Measurements from ENCODE around the gene RFXAP. TPM values are rescaled to one million over a fixed set of nuclear protein-coding genes. Genes with fewer than 3 reads are reported as not detected.
A peak's percentile ranks its signal among the peaks of the same experiment; 100 is the strongest.

Gene RFXAP
- total and polyA plus RNA-seq, 9 of the 15 experiments (the other 6 are each of a cell fraction or from before 2014, with no cell fraction given) = 2.1 to 9.7 (median 2.9) TPM

GRCh38 chr13:36817996-36818803 is 822 bp upstream of the RFXAP start:
- Histone ChIP-seq H3K9me1 (ENCODE audit: control insufficient read depth, insufficient read depth, low read length) (no peaks in the 10 kb centered on the region), H3K36me3 (ENCODE audit: control insufficient read depth, insufficient read depth, low read length) (0 out of 3 replicates have a peak, but pooled peaks cover 1% of the 10 kb centered on the region), H2AFZ (ENCODE audit: low read depth, low read length) (peak overlapping the region; percentile 94), H3K4me3 (peak overlapping the region; percentile 78), H3K79me2 (ENCODE audit: control insufficient read depth, insufficient read depth, low read length) (peaks cover 32% of the 10 kb centered on the region), H4K20me1 (replicated peaks; ENCODE audit: control insufficient read depth, insufficient read depth, low read length) (no peaks in the 10 kb centered on the region), H3K4me1 (replicated peaks in 1 of 2; ENCODE audit: control insufficient read depth in 2 of 2, insufficient read depth in 2 of 2, low read length in 2 of 2) (peaks cover 17% of the 10 kb centered on the region in 2 experiments), H3K27me3 (ENCODE audit: control insufficient read depth in 2 of 2, insufficient read depth in 2 of 2, low read length in 2 of 2) (no peaks in the 10 kb centered on the region), H3K27ac (ENCODE audit: extremely low read depth, low read depth, low read length) (no peak overlapping the region; the same call in 2 of the 3 replicates), H3K9ac (ENCODE audit: insufficient read depth in 1 of 2, low read depth in 2 of 2, low read length in 2 of 2) (peak overlapping the region; percentile 65 to 93; a peak in 3 of 4 replicates), H3K4me2 (ENCODE audit: insufficient read depth, low read length) (peak overlapping the region; percentile 90), H3K9me3 (replicated peaks; ENCODE audit: control insufficient read depth, insufficient read depth, low read depth, low read length) (no peaks in the 10 kb centered on the region)
- TF ChIP-seq CTCF (IDR thresholded peaks at IDR 0.05 in 2 of 3, conservative IDR thresholded peaks at IDR 0.05 in 1 of 3; ENCODE audit: insufficient read depth in 2 of 3, low read depth in 1 of 3, low read length in 3 of 3) = 0 out of 6 replicates have a peak, but pooled peaks of 1 of the 3 experiments have one; percentile 2
- no peak for TF ChIP-seq PHB2 (IDR thresholded peaks at IDR 0.05; ENCODE audit: low read depth)
- TF ChIP-seq RBM14 (IDR thresholded peaks at IDR 0.05; ENCODE audit: borderline replicate concordance, insufficient read depth, low read depth, low read length) = no peak
- TF ChIP-seq NFIX (CRISPR knock-in tag; IDR thresholded peaks at IDR 0.05; ENCODE audit: low read depth) = no peak
- TF ChIP-seq XRCC4 (IDR thresholded peaks at IDR 0.05; ENCODE audit: extremely low read depth, insufficient read depth, insufficient read length) = no peak
- no peak for TF ChIP-seq NUFIP1 (IDR thresholded peaks at IDR 0.05; ENCODE audit: partially characterized antibody)
- TF ChIP-seq HMGN3 (IDR thresholded peaks at IDR 0.05; ENCODE audit: borderline replicate concordance, extremely low read depth, insufficient read length, low read depth, low read length) = no peak
- TF ChIP-seq PHB (CRISPR knock-in tag; IDR thresholded peaks at IDR 0.05) = no peak
- BruUV-seq (replicated peaks) = no TSS peak
- in situ Hi-C loops (cut with MboI) (no loop called here), intact Hi-C loops (cut with micrococcal nuclease) (loop anchor here (10.0 kb wide), 1 partner anchor 473 kb away; the partner anchor contains the start of gene SPART)
- DNase-seq (ENCODE audit: extremely low read depth in 1 of 4, low spot score in 3 of 4) = no peak
- FAIRE-seq = no peak
- WGBS (ENCODE audit: insufficient coverage, low coverage, missing lambda C conversion rate) = 44% methylated on average over 8 of the region's 12 CpGs
- POLR2A ChIA-PET = interaction anchor here (0.6 kb wide), 1 partner anchor 468 kb away, joined by 3 read pairs; no protein-coding TSS in a partner anchor
- CTCF ChIA-PET (ENCODE audit: low intra/inter-chr PET ratio) = no interaction called here
- no peak for ATAC-seq
